GM23338 (cell line): Measurements from ENCODE around the gene KRTAP16-1. TPM values are rescaled to one million over a fixed set of nuclear protein-coding genes. Genes with fewer than 3 reads are reported as not detected.

Experiments
- ATAC-seq: fragments of 200-7000 bp; cut with Tn5 transposase; 3 replicates; pipeline ENCODE4 v1.9.1; 2020
- DNase-seq: peaks from one replicate; pipeline ENCODE4 v3.0.0-alpha.2; 2015; ENCODE audit warnings: low spot score
- H2AFZ ChIP-seq: fragments of 200-600 bp; sonication (generic); 2 replicates; pipeline ENCODE4 v1.8.0; 2016; ENCODE audit warnings: antibody characterized with exemption, mild to moderate bottlenecking, moderate library complexity
- H3F3A ChIP-seq: fragments of 200-600 bp; sonication (generic); replicated peaks from 2 replicates; pipeline ENCODE4 v1.8.0; 2017; ENCODE audit warnings: antibody characterized with exemption, mixed run types, low read depth
- H3K27ac ChIP-seq: fragments of 200-600 bp; sonication (generic); 2 replicates; pipeline ENCODE4 v1.6.1; 2016; ENCODE audit warnings: low read depth
- H3K27me3 ChIP-seq: fragments of 200-600 bp; sonication (generic); 2 replicates; pipeline ENCODE4 v1.8.0; 2016; ENCODE audit warnings: mild to moderate bottlenecking, mixed run types, moderate library complexity; ENCODE audit not compliant: insufficient read depth
- H3K36me3 ChIP-seq: fragments of 200-600 bp; sonication (generic); 2 replicates; pipeline ENCODE4 v1.8.0; 2016; ENCODE audit warnings: mild to moderate bottlenecking; ENCODE audit not compliant: insufficient read depth
- H3K4me1 ChIP-seq: fragments of 200-600 bp; sonication (generic); 2 replicates; pipeline ENCODE4 v1.8.0; 2016; ENCODE audit warnings: mild to moderate bottlenecking, moderate library complexity; ENCODE audit not compliant: insufficient read depth
- H3K4me2 ChIP-seq: fragments of 200-600 bp; sonication (generic); 2 replicates; pipeline ENCODE4 v1.7.1; 2017; ENCODE audit warnings: mixed run types
- H3K4me3 ChIP-seq: fragments of 200-600 bp; sonication (generic); 2 replicates; pipeline ENCODE4 v1.6.1; 2016; ENCODE audit warnings: mixed run types
- H3K79me2 ChIP-seq: fragments of 200-600 bp; sonication (generic); replicated peaks from 2 replicates; pipeline ENCODE4 v1.8.0; 2017; ENCODE audit warnings: mild to moderate bottlenecking; ENCODE audit not compliant: insufficient read depth
- H3K9me2 ChIP-seq: fragments of 200-600 bp; sonication (generic); 2 replicates; pipeline ENCODE4 v1.8.0; 2017; ENCODE audit not compliant: insufficient read depth
- H4K20me1 ChIP-seq: fragments of 200-600 bp; sonication (generic); replicated peaks from 2 replicates; pipeline ENCODE4 v1.8.0; 2017; ENCODE audit warnings: mild to moderate bottlenecking; ENCODE audit not compliant: insufficient read depth
- H3K27ac Mint-ChIP-seq: 2 replicates; pipeline ENCODE4 v1.8.0; 2020; ENCODE audit warnings: inconsistent platforms, mild to moderate bottlenecking, moderate library complexity, mixed read lengths
- H3K27me3 Mint-ChIP-seq: 3 replicates; pipeline ENCODE4 v1.8.0; 2022; ENCODE audit warnings: low read depth, mild to moderate bottlenecking, moderate library complexity, mixed read lengths, inconsistent platforms; ENCODE audit not compliant: insufficient read depth, poor library complexity
- H3K36me3 Mint-ChIP-seq: 3 replicates; pipeline ENCODE4 v1.8.0; 2021; ENCODE audit warnings: low read depth, mild to moderate bottlenecking, inconsistent platforms, moderate library complexity, mixed read lengths
- H3K4me1 Mint-ChIP-seq: 3 replicates; pipeline ENCODE4 v1.8.0; 2020; ENCODE audit warnings: mild to moderate bottlenecking, inconsistent platforms, mixed read lengths
- H3K4me3 Mint-ChIP-seq: 3 replicates; pipeline ENCODE4 v1.8.0; 2021; ENCODE audit warnings: moderate library complexity, mild to moderate bottlenecking, inconsistent platforms, mixed read lengths
- H3K9me3 Mint-ChIP-seq: 3 replicates; pipeline ENCODE4 v1.8.0; 2020; ENCODE audit warnings: moderate library complexity, mild to moderate bottlenecking, inconsistent platforms, mixed read lengths
- ZNF462 ChIP-seq: fragments of 250-450 bp; sonication (Bioruptor Pico); IDR thresholded peaks from 2 replicates; pipeline ENCODE4 v1.5.0; 2020; ENCODE audit warnings: mild to moderate bottlenecking, moderate library complexity
- polyA plus RNA-seq: library from polyadenylated mRNA; unstranded; fragments of >200 nt; fragmentation: Nextera tagmentation; extraction: Ambion mirVana; gene quantifications from 2 replicates; pipeline ENCODE4 v1.2.1, GENCODE V29; 2016
- total RNA-seq: library from RNA; depleted of rRNA; stranded (reverse); fragments of >200 nt; shearing (Covaris generic); gene quantifications from 2 replicates; pipeline ENCODE4 v1.2.3, GENCODE V29; 2014

Gene KRTAP16-1
- total and polyA plus RNA-seq, 2 experiments from 2014 or later, result not detected

DNA sequence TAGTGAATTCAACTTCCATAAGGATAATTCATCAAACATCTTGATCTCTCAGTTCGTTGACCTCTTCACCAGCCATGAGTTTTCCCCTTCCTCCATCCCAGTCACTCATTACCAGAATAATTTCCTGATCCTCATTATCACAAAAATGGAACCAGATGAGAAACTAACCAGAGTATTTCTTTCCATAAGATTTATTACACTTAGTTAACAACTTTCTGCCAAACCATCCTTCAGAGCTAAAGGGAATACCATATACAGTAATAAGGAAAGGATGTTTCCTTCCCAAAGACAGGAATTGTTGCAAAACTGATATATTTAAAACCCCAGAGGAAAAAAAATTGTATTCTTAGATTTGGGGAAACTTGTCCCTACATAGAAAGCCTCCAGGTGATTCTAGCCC, 15.1 kb downstream of the KRTAP16-1 start:
- H3K4me1 Mint-ChIP-seq, result peaks cover 2% of the 10 kb centered on the region; the same call in 1 of the 3 replicates

More for the DNA sequence above, 15.1 kb downstream of the KRTAP16-1 start:
- H3K4me2 ChIP-seq, result no peak overlapping the region
- H3K27me3 Mint-ChIP-seq, result no peaks in the 10 kb centered on the region
- H3K27ac ChIP-seq, result no peak overlapping the region
- no peak overlapping the region for H3K4me3 Mint-ChIP-seq
- no peaks in the 10 kb centered on the region for H3F3A ChIP-seq
- H3K36me3 Mint-ChIP-seq, result no peaks in the 10 kb centered on the region
- H3K4me1 ChIP-seq, result no peaks in the 10 kb centered on the region
- no peaks in the 10 kb centered on the region for H3K79me2 ChIP-seq
- no peak for TF ChIP-seq ZNF462 (CRISPR knock-in tag)
- H3K9me2 ChIP-seq, result 0 out of 2 replicates have a peak, but pooled peaks cover 3% of the 10 kb centered on the region
- no peaks in the 10 kb centered on the region for H4K20me1 ChIP-seq
- no peaks in the 10 kb centered on the region for H3K36me3 ChIP-seq
- DNase-seq (no peak), ATAC-seq (no peak)
- no peak overlapping the region for H3K4me3 ChIP-seq
- no peak overlapping the region for H3K27ac Mint-ChIP-seq
- H2AFZ ChIP-seq, result no peak overlapping the region
- no peaks in the 10 kb centered on the region; the same call in 2 of the 3 replicates for H3K9me3 Mint-ChIP-seq
- H3K27me3 ChIP-seq, result no peaks in the 10 kb centered on the region
